Liver (tissue), 9 donors: ENCODE measurements around the gene PNMA6F. TPM values are rescaled to one million over a fixed set of nuclear protein-coding genes. Genes with fewer than 3 reads are reported as not detected.

Source experiments
- DNase-seq: peaks from one replicate; pipeline ENCODE4 v3.0.0-alpha.2; 2017; ENCODE audit warnings: low spot score
- H3K27ac ChIP-seq, 2 donors: one replicate each; pipeline ENCODE4 v1.7.0; 2013; ENCODE audit warnings: inconsistent platforms in 2 of 2, low read length in 2 of 2, control low read depth in 1 of 2, low read depth in 1 of 2, mild to moderate bottlenecking in 1 of 2
- H3K27me3 ChIP-seq, 4 donors: one replicate each; pipeline versions ENCODE4 v1.6.1 to v1.7.0; 2013; ENCODE audit warnings: low read length in 3 of 4, inconsistent platforms in 1 of 4, mild to moderate bottlenecking in 1 of 4, moderate library complexity in 1 of 4; ENCODE audit not compliant: control insufficient read depth in 4 of 4, insufficient read depth in 4 of 4
- H3K36me3 ChIP-seq, 4 donors: one replicate each; pipeline versions ENCODE4 v1.6.1 to v1.7.0; 2013; ENCODE audit warnings: low read length in 3 of 4, mild to moderate bottlenecking in 3 of 4, low read depth in 1 of 4, moderate library complexity in 1 of 4; ENCODE audit not compliant: control insufficient read depth in 4 of 4, insufficient read depth in 3 of 4
- H3K4me1 ChIP-seq, 4 donors: one replicate each; pipeline versions ENCODE4 v1.6.1 to v1.7.0; 2013; ENCODE audit warnings: low read length in 3 of 4, mild to moderate bottlenecking in 3 of 4, moderate library complexity in 1 of 4; ENCODE audit not compliant: control insufficient read depth in 4 of 4, insufficient read depth in 4 of 4
- H3K4me3 ChIP-seq, 3 donors: one replicate each; pipeline versions ENCODE4 v1.6.1 to v1.7.0; 2013; ENCODE audit warnings: low read length in 3 of 3, control low read depth in 1 of 3, low read depth in 1 of 3, mild to moderate bottlenecking in 1 of 3
- H3K9ac ChIP-seq, 2 donors: one replicate each; pipeline ENCODE4 v1.7.0; 2013; ENCODE audit warnings: low read length in 2 of 2, mild to moderate bottlenecking in 2 of 2, moderate library complexity in 2 of 2, control low read depth in 1 of 2, low read depth in 1 of 2
- H3K9me3 ChIP-seq, 4 donors: one replicate each; pipeline versions ENCODE4 v1.6.1 to v1.7.0; 2013; ENCODE audit warnings: low read length in 3 of 4; ENCODE audit not compliant: control insufficient read depth in 4 of 4
- EGR1 ChIP-seq, 2 donors: IDR thresholded peaks; 2 replicates each; pipeline ENCODE4 v1.6.1; 2016 to 2018; ENCODE audit warnings: antibody characterized with exemption in 2 of 2, low read depth in 2 of 2
- GABPA ChIP-seq, 2 donors: IDR thresholded peaks in 1 of 2; conservative IDR thresholded peaks in 1 of 2; 2 replicates each; pipeline ENCODE4 v1.6.1; 2016; ENCODE audit warnings: antibody characterized with exemption in 2 of 2, mild to moderate bottlenecking in 1 of 2, moderate library complexity in 1 of 2
- HNF4A ChIP-seq, 2 donors: conservative IDR thresholded peaks; 2 replicates each; pipeline ENCODE4 v1.6.1; 2016; ENCODE audit warnings: antibody characterized with exemption in 2 of 2, mild to moderate bottlenecking in 2 of 2
- JUND ChIP-seq, 2 donors: IDR thresholded peaks; 2 replicates each; pipeline ENCODE4 v1.6.1; 2016; ENCODE audit warnings: antibody characterized with exemption in 2 of 2
- NR2F2 ChIP-seq: IDR thresholded peaks from 2 replicates; pipeline ENCODE4 v1.6.1; 2016; ENCODE audit warnings: antibody characterized with exemption
- RAD21 ChIP-seq, 2 donors: IDR thresholded peaks; 2 replicates each; pipeline ENCODE4 v1.6.1; 2016; ENCODE audit warnings: antibody characterized with exemption in 2 of 2, mild to moderate bottlenecking in 2 of 2
- SP1 ChIP-seq: IDR thresholded peaks from 2 replicates; pipeline ENCODE4 v1.6.1; 2018; ENCODE audit warnings: antibody characterized with exemption, mild to moderate bottlenecking
- TAF1 ChIP-seq: conservative IDR thresholded peaks from 2 replicates; pipeline ENCODE4 v1.6.1; 2016; ENCODE audit warnings: antibody characterized with exemption, mild to moderate bottlenecking
- YY1 ChIP-seq: IDR thresholded peaks from 2 replicates; pipeline ENCODE4 v1.6.1; 2016; ENCODE audit warnings: antibody characterized with exemption, mild to moderate bottlenecking
- WGBS: extraction: QIAGEN DNeasy Blood & Tissue Kit; methylation state at CpG from one replicate; pipeline ENCODE4 v1.1.7; 2013; 5-methylcytosine and 5-hydroxymethylcytosine counted together
- polyA plus RNA-seq, 2 donors: library from polyadenylated mRNA; stranded (reverse) in 1 of 2; unstranded in 1 of 2; fragments of 200-250 nt in 1 of 2; fragments of >200 nt in 1 of 2; fragmentation: Nextera tagmentation in 1 of 2; extraction: Ambion mirVana in 1 of 2; gene quantifications; one replicate each; pipeline versions ENCODE4 v1.2.1 to v1.2.3, GENCODE V29; 2013 to 2015
- total RNA-seq, 2 donors: library from RNA; depleted of rRNA; stranded (reverse); fragments of >200 nt; gene quantifications; one replicate each; pipeline ENCODE4 v1.2.3, GENCODE V29; 2014
- TF ChIP-seq, protein P1 (sequence below): IDR thresholded peaks from 2 replicates; pipeline ENCODE4 v1.6.1; 2016; ENCODE audit warnings: antibody characterized with exemption
- TF ChIP-seq, protein P2 (sequence below): IDR thresholded peaks from 2 replicates; pipeline ENCODE4 v1.6.1; 2016; ENCODE audit warnings: antibody characterized with exemption, mild to moderate bottlenecking
- TF ChIP-seq, protein P3 (sequence below): IDR thresholded peaks from 2 replicates; pipeline ENCODE4 v1.6.1; 2016; ENCODE audit warnings: antibody characterized with exemption
- TF ChIP-seq, protein P4 (sequence below): IDR thresholded peaks from 2 replicates; pipeline ENCODE4 v1.6.1; 2016; ENCODE audit warnings: antibody characterized with exemption
- donor health status: healthy.
- donor health status: healthy.
- donor health status: healthy.
- donor health status: healthy.
- donor health status: healthy.

The PNMA6F gene
- total and polyA plus RNA-seq, 4 donors, result not detected

DNA sequence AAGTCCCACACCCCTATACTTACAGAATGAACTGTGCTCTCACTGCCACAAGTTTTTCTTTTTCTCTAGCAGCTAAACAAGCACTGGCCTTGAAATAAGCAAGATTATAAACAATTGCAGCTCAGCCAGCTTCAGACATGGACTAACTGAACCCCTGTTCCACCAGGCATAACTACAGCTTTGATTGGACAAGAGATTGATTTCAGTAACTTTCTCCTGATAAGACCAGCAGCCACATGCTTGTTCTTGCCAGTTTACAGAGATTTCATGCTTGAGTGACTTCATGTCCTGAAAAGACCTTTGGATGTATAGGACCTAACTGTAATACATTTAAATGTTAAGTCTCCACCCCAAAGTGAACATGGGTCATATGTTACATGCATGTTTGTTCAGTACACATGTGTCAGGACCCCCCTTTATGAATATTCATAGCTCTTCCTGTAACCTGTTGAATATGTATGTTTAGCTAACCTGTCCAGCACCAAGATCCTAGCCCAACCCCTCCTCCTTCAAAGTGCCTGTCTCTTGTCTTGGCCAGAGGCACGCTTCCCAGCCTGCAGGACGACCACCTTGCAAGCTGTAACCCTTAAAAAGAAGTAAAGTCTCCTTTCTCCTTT lies 40.3 kb upstream of the PNMA6F start:
- no peak overlapping the region for H3K9ac ChIP-seq
- WGBS, result 78% methylated on average over 2 of the region's 2 CpGs
- no peak overlapping the region for H3K27ac ChIP-seq
- H3K4me1 ChIP-seq, result peaks cover 0 to 3% (median under 1%) of the 10 kb centered on the region in 4 donors
- no peaks in the 10 kb centered on the region for H3K9me3 ChIP-seq
- no peaks in the 10 kb centered on the region for H3K27me3 ChIP-seq
- TF ChIP-seq HNF4A (conservative IDR thresholded peaks at IDR 0.05), result peak in 1 of 2 donors; percentile 9
- TF ChIP-seq JUND (IDR thresholded peaks at IDR 0.05), result no peak
- H3K4me3 ChIP-seq, result no peak overlapping the region
- no peaks in the 10 kb centered on the region for H3K36me3 ChIP-seq
- no peak for DNase-seq

DNA sequence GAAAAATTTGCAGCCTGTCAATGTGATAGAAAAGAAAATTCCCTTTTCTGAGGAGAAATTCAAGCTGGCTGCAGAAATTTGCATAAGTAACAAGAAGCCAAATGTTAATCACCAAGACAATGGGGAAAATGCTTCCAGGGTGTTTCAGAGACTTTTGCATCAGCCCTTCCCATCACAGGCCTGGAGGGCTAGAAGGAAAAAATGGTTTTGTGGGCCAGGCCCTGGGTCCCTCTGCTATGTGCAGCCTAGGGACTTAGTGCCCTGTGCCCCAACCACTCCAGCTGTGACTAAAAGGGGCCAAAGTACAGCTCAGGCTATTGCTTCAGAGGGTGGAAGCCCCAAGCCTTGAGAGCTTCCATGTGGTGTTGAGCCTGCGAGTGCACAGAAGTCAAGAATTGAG lies 36.3 kb upstream of the PNMA6F start:
- H3K27me3 ChIP-seq, result no peaks in the 10 kb centered on the region
- H3K9me3 ChIP-seq, result no peaks in the 10 kb centered on the region
- 78% methylated on average over 1 of the region's 1 CpG for WGBS
- peaks cover 0 to 5% (median under 1%) of the 10 kb centered on the region in 4 donors for H3K4me1 ChIP-seq
- H3K9ac ChIP-seq, result no peak overlapping the region
- no peak overlapping the region for H3K4me3 ChIP-seq
- TF ChIP-seq HNF4A (conservative IDR thresholded peaks at IDR 0.05) (peak; percentile 15 to 61), EGR1 (IDR thresholded peaks at IDR 0.05; ENCODE audit: low read depth in 2 of 2) (no peak), NR2F2 (no peak), GABPA (IDR thresholded peaks at IDR 0.05 in 1 of 2, conservative IDR thresholded peaks at IDR 0.05 in 1 of 2) (no peak), TAF1 (no peak)
- DNase-seq, result no peak
- H3K27ac ChIP-seq, result no peak overlapping the region
- no peaks in the 10 kb centered on the region for H3K36me3 ChIP-seq

DNA sequence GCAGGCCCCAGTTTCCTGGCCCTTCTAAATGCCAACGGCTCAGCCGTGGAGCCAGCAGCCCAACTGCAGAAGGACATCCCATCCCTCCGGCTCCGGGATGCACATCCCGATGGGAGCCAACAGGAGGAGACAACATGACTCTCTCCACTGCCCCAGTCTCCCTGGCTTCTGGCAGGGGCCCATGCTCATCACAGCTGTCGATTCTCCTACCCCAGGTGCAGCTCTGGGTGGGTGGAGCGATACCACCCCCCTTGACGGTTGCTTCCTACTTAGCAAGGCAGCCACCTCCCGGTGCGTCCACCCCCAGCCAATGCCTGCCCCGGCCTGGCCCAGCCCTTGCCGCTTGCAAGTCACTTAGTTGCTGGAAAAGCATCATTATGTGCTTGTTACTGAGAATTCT lies 31.8 kb upstream of the PNMA6F start:
- H3K27ac ChIP-seq, result no peak overlapping the region
- 72% methylated on average over 12 of the region's 12 CpGs for WGBS

DNA sequence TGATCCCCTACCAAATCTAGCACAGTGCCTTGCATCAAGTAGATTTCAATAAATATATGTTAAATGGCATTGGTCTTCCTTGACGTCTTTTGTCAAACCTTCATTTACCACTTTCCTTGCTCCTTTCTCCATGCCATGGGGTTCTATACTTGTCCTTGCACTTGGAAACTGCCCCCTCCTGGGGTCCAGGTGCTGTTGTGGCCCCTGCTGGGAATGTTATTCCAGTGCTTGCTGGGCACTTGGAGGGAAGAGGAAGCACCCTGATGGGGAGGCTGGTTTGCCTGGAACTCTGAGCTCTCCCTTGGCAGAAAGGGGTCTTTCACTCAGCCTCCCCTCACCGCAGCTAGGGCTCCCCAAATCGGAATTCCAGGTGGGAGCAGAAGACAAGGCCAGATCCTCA lies 31.3 kb upstream of the PNMA6F start:
- Histone ChIP-seq H3K4me3 (no peak overlapping the region), H3K4me1 (peaks cover 0 to 2% (median 0%) of the 10 kb centered on the region in 4 donors), H3K27ac (no peak overlapping the region), H3K9ac (no peak overlapping the region), H3K36me3 (peaks cover 0 to 14% (median 6%) of the 10 kb centered on the region in 4 donors), H3K27me3 (no peaks in the 10 kb centered on the region), H3K9me3 (no peaks in the 10 kb centered on the region)
- 88% methylated on average over 3 of the region's 3 CpGs for WGBS
- DNase-seq, result no peak
- TF ChIP-seq, protein P1, sequence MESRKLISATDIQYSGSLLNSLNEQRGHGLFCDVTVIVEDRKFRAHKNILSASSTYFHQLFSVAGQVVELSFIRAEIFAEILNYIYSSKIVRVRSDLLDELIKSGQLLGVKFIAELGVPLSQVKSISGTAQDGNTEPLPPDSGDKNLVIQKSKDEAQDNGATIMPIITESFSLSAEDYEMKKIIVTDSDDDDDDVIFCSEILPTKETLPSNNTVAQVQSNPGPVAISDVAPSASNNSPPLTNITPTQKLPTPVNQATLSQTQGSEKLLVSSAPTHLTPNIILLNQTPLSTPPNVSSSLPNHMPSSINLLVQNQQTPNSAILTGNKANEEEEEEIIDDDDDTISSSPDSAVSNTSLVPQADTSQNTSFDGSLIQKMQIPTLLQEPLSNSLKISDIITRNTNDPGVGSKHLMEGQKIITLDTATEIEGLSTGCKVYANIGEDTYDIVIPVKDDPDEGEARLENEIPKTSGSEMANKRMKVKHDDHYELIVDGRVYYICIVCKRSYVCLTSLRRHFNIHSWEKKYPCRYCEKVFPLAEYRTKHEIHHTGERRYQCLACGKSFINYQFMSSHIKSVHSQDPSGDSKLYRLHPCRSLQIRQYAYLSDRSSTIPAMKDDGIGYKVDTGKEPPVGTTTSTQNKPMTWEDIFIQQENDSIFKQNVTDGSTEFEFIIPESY, result no peak
- TF ChIP-seq, protein P2, sequence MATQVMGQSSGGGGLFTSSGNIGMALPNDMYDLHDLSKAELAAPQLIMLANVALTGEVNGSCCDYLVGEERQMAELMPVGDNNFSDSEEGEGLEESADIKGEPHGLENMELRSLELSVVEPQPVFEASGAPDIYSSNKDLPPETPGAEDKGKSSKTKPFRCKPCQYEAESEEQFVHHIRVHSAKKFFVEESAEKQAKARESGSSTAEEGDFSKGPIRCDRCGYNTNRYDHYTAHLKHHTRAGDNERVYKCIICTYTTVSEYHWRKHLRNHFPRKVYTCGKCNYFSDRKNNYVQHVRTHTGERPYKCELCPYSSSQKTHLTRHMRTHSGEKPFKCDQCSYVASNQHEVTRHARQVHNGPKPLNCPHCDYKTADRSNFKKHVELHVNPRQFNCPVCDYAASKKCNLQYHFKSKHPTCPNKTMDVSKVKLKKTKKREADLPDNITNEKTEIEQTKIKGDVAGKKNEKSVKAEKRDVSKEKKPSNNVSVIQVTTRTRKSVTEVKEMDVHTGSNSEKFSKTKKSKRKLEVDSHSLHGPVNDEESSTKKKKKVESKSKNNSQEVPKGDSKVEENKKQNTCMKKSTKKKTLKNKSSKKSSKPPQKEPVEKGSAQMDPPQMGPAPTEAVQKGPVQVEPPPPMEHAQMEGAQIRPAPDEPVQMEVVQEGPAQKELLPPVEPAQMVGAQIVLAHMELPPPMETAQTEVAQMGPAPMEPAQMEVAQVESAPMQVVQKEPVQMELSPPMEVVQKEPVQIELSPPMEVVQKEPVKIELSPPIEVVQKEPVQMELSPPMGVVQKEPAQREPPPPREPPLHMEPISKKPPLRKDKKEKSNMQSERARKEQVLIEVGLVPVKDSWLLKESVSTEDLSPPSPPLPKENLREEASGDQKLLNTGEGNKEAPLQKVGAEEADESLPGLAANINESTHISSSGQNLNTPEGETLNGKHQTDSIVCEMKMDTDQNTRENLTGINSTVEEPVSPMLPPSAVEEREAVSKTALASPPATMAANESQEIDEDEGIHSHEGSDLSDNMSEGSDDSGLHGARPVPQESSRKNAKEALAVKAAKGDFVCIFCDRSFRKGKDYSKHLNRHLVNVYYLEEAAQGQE, result no peak
- no peak for TF ChIP-seq HNF4A (conservative IDR thresholded peaks at IDR 0.05)
- TF ChIP-seq, protein P3, sequence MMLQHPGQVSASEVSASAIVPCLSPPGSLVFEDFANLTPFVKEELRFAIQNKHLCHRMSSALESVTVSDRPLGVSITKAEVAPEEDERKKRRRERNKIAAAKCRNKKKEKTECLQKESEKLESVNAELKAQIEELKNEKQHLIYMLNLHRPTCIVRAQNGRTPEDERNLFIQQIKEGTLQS, result no peak
- no peak for TF ChIP-seq YY1
- no peak for TF ChIP-seq NR2F2
- TF ChIP-seq, protein P4, sequence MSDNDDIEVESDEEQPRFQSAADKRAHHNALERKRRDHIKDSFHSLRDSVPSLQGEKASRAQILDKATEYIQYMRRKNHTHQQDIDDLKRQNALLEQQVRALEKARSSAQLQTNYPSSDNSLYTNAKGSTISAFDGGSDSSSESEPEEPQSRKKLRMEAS, result no peak
- TF ChIP-seq EGR1 (IDR thresholded peaks at IDR 0.05; ENCODE audit: low read depth in 2 of 2), result no peak
- TF ChIP-seq SP1, result no peak

More for the DNA sequence above, 31.8 kb upstream of the PNMA6F start:
- peak in 1 of 2 donors; percentile 17 for TF ChIP-seq RAD21 (IDR thresholded peaks at IDR 0.05)
- TF ChIP-seq, protein P1, result no peak
- peaks cover 0 to 2% (median 0%) of the 10 kb centered on the region in 4 donors for H3K4me1 ChIP-seq
- H3K27me3 ChIP-seq, result no peaks in the 10 kb centered on the region
- H3K36me3 ChIP-seq, result peaks cover 0 to 11% (median 5%) of the 10 kb centered on the region in 4 donors
- no peaks in the 10 kb centered on the region for H3K9me3 ChIP-seq
- H3K9ac ChIP-seq, result no peak overlapping the region
- no peak for DNase-seq
- no peak overlapping the region for H3K4me3 ChIP-seq
